ENCODE measurements around the gene SLC16A10. TPM values are rescaled to one million over a fixed set of nuclear protein-coding genes. Genes with fewer than 3 reads are reported as not detected.
"Not testable (repeated sequence)": the region's sequence is repeated elsewhere in the genome, so short reads cannot be mapped to it uniquely, and the experiment has no call there.

Gene SLC16A10
- polyA plus RNA-seq, 1 experiment: not detected

DNA sequence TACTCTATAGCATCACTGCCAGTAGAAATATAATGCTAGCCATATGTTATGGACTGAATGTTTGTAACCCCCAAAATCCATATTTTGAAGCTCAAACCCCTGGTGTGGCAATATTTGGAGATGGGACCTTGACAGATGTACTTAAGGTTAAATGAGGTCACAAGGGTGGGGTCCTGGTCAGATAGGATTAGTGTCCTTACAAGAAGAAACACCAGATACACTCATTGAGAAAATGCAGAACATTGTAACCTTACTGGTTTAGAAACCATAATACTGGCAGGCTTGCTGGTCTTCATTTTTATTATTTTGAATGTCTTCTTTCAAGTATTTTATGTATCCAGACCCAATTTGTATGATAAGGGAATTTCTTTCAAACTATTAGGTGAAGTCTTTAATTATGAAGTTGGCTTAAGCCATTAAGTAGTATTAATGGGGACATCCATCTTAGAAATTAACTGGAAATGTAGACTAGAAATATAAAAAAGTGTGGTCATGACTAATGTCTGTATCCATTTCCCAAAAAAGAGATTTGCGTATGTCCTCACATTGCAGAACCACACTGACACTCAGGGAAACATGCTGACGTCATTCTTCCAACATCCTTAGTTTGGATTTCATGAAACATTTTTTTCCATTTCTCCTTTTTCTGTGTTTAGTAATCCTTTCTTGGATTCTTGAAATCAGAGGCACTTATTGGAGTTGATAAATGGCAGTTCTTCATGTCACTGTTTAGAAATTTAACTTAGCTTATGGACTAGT is 32.4 kb downstream of the SLC16A10 start:
- TF ChIP-seq, protein P1, sequence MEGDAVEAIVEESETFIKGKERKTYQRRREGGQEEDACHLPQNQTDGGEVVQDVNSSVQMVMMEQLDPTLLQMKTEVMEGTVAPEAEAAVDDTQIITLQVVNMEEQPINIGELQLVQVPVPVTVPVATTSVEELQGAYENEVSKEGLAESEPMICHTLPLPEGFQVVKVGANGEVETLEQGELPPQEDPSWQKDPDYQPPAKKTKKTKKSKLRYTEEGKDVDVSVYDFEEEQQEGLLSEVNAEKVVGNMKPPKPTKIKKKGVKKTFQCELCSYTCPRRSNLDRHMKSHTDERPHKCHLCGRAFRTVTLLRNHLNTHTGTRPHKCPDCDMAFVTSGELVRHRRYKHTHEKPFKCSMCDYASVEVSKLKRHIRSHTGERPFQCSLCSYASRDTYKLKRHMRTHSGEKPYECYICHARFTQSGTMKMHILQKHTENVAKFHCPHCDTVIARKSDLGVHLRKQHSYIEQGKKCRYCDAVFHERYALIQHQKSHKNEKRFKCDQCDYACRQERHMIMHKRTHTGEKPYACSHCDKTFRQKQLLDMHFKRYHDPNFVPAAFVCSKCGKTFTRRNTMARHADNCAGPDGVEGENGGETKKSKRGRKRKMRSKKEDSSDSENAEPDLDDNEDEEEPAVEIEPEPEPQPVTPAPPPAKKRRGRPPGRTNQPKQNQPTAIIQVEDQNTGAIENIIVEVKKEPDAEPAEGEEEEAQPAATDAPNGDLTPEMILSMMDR (IDR thresholded peaks at IDR 0.05; ENCODE audit: low read depth, low read length): no peak
- H3K4me3 ChIP-seq (ENCODE audit: low read depth, low read length): no peak overlapping the region
- no peaks in the 10 kb centered on the region for H3K9me3 ChIP-seq (ENCODE audit: control insufficient read depth, insufficient read depth, low read length)
- H3K27me3 ChIP-seq (ENCODE audit: control insufficient read depth, insufficient read depth, low read length): peaks cover 12% of the 10 kb centered on the region
- ChIA-PET POLR2A (no interaction called here), CTCF (interaction anchor here (1.5 kb wide), 1 partner anchor 62 kb away, joined by 3 read pairs; no protein-coding TSS in a partner anchor)
- no peak overlapping the region for H3K27ac ChIP-seq (ENCODE audit: low read depth, low read length)
- no peak for DNase-seq (ENCODE audit: low read depth, low spot score)

DNA sequence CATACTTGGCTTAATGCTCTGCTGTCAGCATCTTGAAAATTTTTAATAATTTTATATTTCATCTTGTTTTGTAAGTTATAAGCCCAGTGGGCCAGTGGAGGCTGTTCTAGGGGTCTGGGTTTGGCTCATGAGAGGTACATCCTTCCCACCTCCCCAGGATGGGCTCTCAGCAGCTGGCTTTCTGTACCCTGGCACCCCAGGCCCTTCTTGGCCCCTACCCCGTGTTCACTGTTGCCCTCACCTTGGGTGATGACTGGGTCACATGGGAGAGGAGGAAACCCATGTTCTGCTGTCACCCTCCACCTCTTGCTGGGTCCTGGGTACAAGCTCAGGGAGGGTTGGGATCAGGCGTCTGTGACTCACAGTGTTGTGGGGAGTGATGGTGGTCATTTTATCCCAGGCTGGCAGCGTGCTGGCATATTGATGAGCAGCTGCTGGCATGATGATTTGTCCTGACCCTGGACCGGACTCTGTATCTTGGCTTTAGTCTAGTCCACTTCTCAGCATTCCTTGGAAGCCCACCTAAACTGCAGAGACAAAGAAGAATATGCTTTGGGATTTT is 34.6 kb downstream of the SLC16A10 start:
- no peaks in the 10 kb centered on the region for H3K9me3 ChIP-seq (ENCODE audit: control insufficient read depth, insufficient read depth, low read length)
- H3K27ac ChIP-seq (ENCODE audit: low read depth, low read length): no peak overlapping the region
- peaks cover 14% of the 10 kb centered on the region for H3K27me3 ChIP-seq (ENCODE audit: control insufficient read depth, insufficient read depth, low read length)
- DNase-seq (ENCODE audit: low read depth, low spot score): no peak
- CTCF ChIA-PET: no interaction called here
- no peak overlapping the region for H3K4me3 ChIP-seq (ENCODE audit: low read depth, low read length)
- POLR2A ChIA-PET: no interaction called here
- TF ChIP-seq, protein P1 (IDR thresholded peaks at IDR 0.05; ENCODE audit: low read depth, low read length): no peak

DNA sequence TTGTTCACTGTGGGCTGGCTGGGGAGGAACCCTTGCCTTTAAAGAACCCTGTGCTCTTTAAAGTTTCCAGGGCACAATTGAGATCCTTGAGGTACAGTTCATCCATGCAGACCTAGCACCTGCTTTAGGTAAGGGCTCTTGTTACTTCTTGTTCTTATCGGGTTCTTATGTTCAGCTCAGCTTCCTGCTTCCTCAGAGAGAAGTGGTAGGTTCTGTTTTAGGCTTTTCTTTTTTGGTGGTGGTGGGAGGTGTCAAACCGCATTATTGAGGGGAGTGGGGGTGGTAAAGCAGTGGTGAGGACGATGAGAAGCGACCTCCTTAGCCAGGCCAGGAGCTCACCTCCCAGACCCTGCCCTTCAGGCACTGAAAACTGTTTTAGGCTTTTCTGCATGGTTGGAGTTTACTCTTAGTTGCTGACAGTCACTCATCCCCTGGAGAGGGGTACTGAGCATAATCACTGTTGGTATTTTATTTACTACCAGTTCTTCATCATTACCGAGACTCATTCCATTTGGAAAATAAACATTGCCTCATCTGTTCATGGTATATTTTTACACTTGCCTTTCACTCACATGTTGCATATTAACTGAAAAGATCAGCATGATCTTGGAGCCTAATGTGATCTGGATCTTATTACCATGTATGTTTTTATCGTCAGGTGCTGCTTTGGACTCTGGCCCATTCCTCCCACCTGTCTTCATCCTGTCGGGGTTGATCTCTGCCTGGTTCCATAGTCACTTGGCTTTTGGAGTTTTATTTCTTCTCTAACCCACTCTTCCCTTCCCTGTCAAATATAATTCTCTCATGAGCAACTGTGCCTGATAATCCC is 35.4 kb downstream of the SLC16A10 start:
- TF ChIP-seq, protein P1 (IDR thresholded peaks at IDR 0.05; ENCODE audit: low read depth, low read length): no peak
- POLR2A ChIA-PET: no interaction called here
- CTCF ChIA-PET: no interaction called here

DNA sequence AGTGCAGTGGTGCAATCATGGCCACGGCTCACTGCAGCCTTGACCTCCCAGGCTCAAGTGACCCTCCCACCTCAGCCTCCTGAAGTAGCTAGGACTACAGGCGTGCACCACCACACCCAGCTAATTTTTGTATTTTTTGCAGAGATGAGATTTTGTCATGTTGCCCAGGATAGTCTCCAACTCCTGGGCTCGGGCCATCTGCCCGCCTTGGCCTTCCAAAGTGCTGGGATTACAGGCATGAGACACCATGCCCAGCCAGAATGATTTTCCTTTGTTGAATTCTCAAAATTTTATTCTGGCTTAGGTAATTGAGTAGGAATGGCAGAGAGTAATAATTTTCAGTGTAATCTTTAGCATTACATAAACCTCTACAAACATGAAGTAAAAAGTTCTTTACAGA is 37.1 kb downstream of the SLC16A10 start:
- POLR2A ChIA-PET: no interaction called here
- H3K4me3 ChIP-seq (ENCODE audit: low read depth, low read length): no peak overlapping the region
- H3K27me3 ChIP-seq (ENCODE audit: control insufficient read depth, insufficient read depth, low read length): peaks cover 20% of the 10 kb centered on the region
- no peak overlapping the region for H3K27ac ChIP-seq (ENCODE audit: low read depth, low read length)
- no peak for DNase-seq (ENCODE audit: low read depth, low spot score)
- TF ChIP-seq, protein P1 (IDR thresholded peaks at IDR 0.05; ENCODE audit: low read depth, low read length): no peak
- no peaks in the 10 kb centered on the region for H3K9me3 ChIP-seq (ENCODE audit: control insufficient read depth, insufficient read depth, low read length)
- CTCF ChIA-PET: no interaction called here

More for the DNA sequence above, 35.4 kb downstream of the SLC16A10 start:
- Histone ChIP-seq H3K27ac (ENCODE audit: low read depth, low read length) (no peak overlapping the region), H3K4me3 (ENCODE audit: low read depth, low read length) (no peak overlapping the region), H3K9me3 (ENCODE audit: control insufficient read depth, insufficient read depth, low read length) (no peaks in the 10 kb centered on the region), H3K27me3 (ENCODE audit: control insufficient read depth, insufficient read depth, low read length) (peaks cover 20% of the 10 kb centered on the region)
- no peak for DNase-seq (ENCODE audit: low read depth, low spot score)

DNA sequence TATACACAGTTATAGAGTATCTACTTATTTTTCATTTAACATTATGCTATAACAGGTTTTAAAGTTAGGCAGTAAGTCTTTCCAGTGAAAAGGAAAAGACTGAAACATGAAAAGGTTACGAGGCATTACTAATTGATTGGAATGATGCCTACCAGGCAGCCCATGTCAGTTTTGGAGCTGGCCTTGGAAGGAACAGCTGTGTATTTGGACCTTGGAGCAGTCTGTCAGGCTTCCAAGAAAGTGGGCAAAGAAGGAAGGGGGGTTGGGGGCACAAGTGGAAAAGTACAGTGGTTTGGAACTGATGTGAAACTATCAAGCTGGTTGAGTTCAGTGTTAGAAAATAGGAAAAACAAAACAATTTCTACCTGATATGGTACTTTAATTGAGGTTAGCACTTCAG is 41.7 kb downstream of the SLC16A10 start:
- Histone ChIP-seq H3K9me3 (ENCODE audit: control insufficient read depth, insufficient read depth, low read length) (no peaks in the 10 kb centered on the region), H3K27me3 (ENCODE audit: control insufficient read depth, insufficient read depth, low read length) (peaks cover 24% of the 10 kb centered on the region), H3K27ac (ENCODE audit: low read depth, low read length) (no peak overlapping the region), H3K4me3 (ENCODE audit: low read depth, low read length) (no peak overlapping the region)
- DNase-seq (ENCODE audit: low read depth, low spot score): no peak
- CTCF ChIA-PET: no interaction called here
- TF ChIP-seq, protein P1 (IDR thresholded peaks at IDR 0.05; ENCODE audit: low read depth, low read length): no peak
- POLR2A ChIA-PET: no interaction called here

DNA sequence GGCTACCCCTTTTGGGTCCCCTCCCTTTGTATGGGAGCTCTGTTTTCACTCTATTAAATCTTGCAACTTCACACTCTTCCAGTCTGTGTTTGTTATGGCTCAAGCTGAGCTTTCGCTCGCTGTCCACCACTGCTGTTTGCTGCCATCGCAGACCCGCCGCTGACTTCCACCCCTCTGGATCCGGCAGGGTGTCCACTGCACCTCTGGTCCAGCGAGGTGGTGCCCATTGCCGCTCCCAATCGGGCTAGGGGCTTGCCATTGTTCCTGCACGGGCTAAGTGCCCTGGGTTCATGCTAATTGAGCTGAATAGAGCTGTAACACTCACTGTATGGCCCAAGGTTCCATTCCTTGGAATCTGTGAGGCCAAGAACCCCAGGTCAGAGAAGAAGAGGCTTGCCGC is 43.7 kb downstream of the SLC16A10 start:
- POLR2A ChIA-PET; DNase-seq (ENCODE audit: low read depth, low spot score); H3K9me3 ChIP-seq (ENCODE audit: control insufficient read depth, insufficient read depth, low read length); H3K4me3 ChIP-seq (ENCODE audit: low read depth, low read length); H3K27ac ChIP-seq (ENCODE audit: low read depth, low read length): not testable (repeated sequence)
- peaks cover 26% of the 10 kb centered on the region for H3K27me3 ChIP-seq (ENCODE audit: control insufficient read depth, insufficient read depth, low read length)
- CTCF ChIA-PET: interaction anchor here (1.1 kb wide), 1 partner anchor 73 kb away, joined by 4 read pairs; no protein-coding TSS in a partner anchor

DNA sequence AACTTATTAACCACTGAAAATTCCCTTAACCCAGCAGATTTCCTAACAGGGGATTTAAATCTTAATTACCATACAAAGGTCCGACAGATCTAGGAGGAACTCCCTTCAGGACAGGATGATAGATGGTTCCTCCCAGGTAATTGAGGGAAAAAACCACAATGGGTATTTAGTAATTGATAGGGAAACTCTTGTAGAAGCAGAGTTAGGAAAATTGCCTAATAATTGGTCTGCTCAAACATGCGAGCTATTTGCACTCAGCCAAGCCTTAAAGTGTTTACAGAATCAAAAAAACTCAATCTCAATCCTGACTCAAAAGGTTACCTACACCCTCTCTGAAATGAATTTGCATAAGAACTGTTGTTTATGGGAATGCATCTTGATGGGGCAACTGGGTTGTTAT is 45.4 kb downstream of the SLC16A10 start:
- peaks cover 18% of the 10 kb centered on the region for H3K27me3 ChIP-seq (ENCODE audit: control insufficient read depth, insufficient read depth, low read length)
- H3K4me3 ChIP-seq (ENCODE audit: low read depth, low read length); DNase-seq (ENCODE audit: low read depth, low spot score); POLR2A ChIA-PET; H3K27ac ChIP-seq (ENCODE audit: low read depth, low read length); H3K9me3 ChIP-seq (ENCODE audit: control insufficient read depth, insufficient read depth, low read length): not testable (repeated sequence)
- CTCF ChIA-PET: interaction anchor here (0.6 kb wide), 1 partner anchor 14 kb away, joined by 5 read pairs; no protein-coding TSS in a partner anchor

Measured in AG04450 (cell line).